Activated naive CD4-positive, alpha-beta T cell (primary cell): ENCODE measurements around the gene TBL1X.
"Not testable (repeated sequence)": the region's sequence is repeated elsewhere in the genome, so short reads cannot be mapped to it uniquely, and the experiment has no call there.

Source experiments
- DNase-seq, 4 experiments: peaks; one replicate each; lab custom pipeline; 2025; lab: John Stamatoyannopoulos, UW

TBL1X gene

DNA sequence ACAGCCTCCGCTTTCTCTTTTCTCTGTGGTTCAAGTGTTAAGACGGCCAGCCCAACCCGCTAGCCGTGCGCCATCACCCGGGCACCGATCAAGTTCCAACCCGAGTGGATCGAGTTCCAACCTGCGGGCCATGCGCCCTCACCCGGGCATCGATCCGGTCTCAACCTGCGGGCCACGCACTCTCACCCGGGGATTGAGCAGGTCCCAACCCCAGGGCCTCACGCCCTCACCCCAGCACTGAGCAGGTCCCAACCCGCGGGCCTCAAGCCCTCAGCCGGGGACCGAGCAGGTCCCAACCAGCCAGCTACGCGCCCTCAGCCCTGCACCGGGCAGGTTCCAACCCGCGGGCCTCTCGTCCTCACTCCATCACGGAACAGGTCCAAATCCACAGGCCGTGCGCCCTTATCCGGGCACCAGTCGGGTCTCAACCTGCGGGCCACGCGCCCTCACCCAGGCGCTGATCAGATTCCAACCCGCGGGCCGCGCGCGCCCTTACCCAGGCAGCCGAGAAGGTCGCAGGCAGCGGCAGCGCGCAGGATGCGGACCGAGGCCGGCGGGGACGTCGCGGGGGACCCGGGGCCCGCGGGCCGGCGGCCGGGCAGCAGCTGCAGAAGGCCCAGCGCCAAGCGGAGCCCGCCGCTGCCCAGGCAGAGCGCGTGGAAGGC lies 300.3 kb downstream of the TBL1X start:
- no peak for DNase-seq

DNA sequence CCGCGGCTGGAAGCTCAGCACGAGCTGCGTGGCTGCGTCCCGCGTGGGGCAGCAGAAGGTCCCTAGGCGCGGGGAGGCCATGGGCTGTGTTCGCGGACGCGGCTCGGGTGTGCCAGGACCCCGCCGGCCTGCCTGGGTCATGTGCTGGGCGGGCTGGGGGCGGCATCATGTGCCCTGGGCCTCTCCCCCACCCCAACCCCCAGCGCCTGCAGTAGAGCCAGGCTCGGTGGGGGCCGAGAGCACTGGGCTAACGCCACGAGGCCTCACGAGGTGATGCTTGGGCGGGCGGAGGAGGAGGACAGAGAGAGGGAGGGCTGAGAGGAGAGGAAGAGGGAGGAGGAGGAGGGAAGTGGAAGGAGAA lies 300.9 kb downstream of the TBL1X start, which contains the start of gene GPR143:
TSS of gene GPR143 (minus strand) at position 111 of the 361 bp plus-strand sequence. CDS start at position 81, 30 bp downstream.
- no peak for DNase-seq

DNA sequence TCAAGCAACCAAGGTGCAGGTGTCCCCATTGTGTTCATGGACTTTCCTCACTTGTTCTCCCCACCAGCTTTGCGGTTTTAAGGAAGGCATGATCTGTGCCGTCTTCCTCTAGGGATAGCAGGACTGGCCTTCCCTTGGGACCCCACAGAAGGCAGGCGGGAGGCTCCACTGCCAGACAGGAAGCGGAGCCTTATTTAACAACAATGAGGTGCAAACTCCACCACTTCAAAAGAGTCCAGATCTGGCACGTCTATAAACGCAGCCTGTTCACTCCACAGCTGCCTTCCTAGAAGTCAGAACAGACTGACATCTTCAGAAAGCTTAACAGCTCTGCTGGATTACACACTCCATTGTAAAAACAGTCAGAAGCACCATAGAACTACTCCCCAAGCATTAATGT lies 302.5 kb downstream of the TBL1X start:
- DNase-seq: no peak

DNA sequence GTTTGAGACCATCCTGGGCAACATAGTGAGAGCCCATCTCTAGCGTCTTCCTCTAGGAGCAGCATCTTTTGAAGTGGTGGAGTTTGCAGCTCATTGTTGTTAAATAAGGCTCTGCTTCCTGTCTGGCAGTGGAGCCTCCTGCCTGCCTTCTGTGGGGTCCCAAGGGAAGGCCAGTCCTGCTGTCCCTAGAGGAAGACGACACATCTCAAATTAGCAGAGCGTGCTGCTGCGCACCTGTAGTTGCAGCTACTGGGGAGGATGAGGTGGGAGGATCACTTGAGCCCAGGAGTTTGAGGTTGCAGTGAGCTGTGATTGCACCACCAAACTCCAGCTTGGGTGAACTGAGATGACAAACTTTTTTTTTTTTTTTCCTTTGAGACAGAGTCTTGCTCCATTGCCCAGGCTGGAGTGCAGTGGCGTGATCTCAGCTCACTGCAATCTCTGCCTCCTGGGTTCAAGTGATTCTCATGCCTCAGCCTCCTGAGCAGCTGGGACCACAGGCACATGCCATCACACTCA lies 303.5 kb downstream of the TBL1X start:
- DNase-seq: not testable (repeated sequence)

DNA sequence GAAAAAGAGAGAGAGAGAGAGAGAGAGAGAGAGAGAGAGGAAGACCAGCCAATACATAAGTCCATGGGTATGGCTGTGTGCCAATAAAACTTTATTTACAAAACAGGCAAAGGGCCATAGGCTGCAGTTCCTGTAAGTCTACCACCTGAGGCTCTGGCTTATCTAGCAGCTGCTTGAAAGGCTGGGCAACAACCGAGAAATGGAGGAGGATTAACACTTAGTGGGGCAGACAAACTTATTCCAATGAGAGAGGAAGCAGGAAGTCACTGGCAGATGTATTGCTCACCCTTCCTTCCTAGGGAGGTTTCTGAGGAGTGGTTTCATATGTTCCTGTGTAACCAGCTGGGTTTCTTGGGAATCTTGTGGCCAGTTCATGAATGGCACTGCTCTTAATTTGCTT lies 305.5 kb downstream of the TBL1X start:
- DNase-seq: no peak

DNA sequence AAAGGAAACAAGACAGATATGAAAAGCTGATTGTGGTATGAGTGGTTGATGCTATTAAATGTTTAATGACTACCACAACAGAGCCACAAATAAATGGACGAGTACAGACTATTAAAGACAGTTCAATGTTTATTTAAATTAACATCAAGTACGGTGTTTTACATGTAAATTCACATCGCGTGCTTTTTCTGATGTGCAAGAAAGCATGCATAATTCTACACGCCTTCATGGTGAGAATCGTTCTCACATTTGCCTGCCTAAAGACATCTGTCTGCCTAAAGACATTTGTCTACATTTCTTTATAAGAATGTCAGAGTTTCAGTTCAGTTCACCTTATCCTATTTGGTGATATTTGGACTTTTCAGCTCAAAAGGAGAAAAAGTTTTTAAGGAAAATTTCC lies 308.1 kb downstream of the TBL1X start:
- no peak for DNase-seq

DNA sequence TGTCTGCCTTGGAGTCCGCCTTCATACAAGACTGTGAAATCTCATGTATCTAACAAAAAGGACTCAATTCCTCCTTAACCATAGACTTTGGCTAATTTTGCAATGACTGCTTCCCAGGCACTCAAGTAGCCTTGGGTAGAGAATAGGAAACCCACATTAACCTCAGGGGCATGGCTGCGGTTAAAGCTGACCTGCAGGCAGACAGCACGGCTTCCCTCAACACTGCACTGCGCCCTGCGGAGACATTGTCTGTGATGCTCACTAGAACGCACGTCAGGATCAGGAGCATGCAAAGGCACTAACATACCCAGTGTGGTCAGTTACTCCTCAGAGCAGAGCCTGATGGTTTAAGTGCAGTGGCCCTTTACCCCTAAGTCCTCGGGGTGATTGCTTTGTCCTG lies 311.1 kb downstream of the TBL1X start:
- DNase-seq: no peak

DNA sequence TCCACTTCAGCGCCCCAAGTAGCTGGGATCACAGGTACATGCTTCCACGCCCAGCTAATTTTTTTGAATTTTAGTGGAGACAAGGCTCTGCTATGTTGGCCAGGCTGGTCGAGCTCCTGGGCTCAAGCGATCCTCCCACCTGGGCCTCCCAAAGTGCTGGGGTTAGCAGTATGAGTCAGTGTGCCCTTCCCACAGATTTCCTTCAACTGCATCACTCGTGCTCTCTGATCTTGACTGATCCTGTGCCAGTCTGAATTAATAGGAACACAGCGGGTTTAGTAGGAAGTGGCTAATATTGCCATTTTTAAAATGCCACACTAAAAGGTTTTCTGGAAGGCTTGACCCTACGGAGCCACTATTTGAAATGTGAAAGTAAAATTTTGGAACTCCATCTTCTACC lies 317.1 kb downstream of the TBL1X start:
- DNase-seq: no peak

DNA sequence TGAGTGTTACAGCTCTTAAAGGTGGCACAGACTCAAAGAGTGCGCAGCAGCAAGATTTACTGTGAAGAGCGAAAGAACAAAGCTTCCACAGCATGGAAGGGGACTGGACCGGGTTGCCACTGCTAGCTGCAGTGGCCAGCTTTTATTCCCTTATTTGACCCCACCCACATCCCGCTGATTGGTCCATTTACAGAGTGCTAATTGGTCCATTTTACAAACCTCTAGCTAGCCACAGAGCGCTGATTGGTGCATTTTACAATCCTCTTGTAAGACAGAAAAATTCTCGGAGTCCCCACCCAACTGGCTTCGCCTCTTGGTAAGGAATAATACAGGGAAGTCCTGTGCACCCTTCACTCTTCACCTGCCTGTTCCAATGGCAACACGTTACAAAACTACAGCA lies 319.5 kb downstream of the TBL1X start:
- no peak for DNase-seq

DNA sequence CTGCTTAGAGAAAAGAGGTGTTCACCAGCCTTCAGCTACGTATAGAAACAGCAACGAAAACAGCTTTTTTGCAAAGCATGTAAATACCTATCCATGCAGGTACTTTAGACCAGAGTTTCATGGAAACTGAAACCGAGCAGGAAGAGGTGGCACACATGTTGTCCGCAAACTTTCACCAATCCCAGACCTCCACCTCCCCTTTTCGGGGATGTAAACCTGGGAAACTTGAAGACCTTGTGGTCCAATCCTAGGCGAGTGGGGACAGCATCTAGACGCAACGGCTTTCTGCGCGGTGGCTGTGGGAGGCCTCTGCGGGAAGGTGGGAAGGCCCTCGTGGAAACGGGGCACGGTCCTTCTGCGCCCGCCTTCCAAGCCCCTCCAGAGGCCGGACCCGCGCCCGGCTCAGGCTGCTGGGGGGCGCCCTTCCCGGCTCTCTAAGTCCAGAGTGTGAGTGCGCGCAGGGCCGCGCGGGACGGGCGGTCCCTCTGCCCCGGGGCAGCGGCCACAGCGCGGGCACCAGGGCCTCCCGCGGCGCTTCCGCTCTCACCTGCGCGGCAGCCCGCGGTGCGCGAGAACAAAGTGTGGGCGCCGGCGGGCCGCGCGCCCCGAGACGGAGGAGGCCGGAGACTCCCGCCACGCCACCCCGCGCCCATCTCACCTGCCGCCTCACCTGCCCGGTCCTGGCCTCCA lies 320.5 kb downstream of the TBL1X start:
- DNase-seq: no peak

DNA sequence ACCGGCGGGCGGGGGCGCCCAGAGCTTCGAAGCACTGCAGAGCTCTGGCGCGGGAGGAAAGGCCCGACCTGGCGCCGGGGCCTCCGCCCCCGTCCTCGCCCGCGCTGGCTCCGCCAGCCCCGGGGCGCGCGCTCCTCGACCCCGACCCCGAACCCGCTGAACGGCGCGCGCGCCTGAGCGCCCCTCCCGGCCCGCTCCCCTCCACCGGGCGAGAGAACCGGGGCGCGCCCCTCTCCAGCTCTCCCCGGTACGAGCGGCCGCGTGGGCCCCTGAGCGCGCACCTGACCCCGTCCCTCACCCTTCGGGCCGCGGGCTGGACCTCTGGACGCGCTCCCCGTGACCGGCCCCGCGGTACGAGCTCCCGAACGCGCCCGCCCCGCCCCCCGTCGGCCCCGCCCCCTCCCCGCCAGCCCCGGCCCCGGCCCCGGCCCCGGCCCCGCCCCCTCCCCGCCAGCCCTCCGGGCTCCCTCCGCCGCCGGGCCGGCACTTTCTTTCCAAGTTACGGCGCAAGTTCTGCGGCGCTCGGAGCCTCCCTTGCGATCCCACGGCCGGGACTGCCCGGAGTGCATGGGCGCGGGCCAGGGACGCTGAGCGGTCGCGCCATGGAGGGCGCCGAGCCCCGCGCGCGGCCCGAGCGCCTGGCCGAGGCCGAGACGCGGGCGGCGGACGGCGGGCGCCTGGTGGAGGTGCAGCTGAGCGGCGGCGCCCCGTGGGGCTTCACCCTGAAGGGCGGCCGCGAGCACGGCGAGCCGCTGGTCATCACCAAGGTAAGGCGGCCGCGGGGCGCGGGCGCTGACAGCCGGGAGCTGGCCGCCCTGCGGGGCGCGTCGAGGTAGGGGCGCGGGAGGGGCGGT lies 321.3 kb downstream of the TBL1X start, which contains the start of gene SHROOM2:
TSS of gene SHROOM2 (plus strand) at position 486 of the 854 bp plus-strand sequence. CDS start at position 603, 117 bp downstream.
- DNase-seq: no peak

DNA sequence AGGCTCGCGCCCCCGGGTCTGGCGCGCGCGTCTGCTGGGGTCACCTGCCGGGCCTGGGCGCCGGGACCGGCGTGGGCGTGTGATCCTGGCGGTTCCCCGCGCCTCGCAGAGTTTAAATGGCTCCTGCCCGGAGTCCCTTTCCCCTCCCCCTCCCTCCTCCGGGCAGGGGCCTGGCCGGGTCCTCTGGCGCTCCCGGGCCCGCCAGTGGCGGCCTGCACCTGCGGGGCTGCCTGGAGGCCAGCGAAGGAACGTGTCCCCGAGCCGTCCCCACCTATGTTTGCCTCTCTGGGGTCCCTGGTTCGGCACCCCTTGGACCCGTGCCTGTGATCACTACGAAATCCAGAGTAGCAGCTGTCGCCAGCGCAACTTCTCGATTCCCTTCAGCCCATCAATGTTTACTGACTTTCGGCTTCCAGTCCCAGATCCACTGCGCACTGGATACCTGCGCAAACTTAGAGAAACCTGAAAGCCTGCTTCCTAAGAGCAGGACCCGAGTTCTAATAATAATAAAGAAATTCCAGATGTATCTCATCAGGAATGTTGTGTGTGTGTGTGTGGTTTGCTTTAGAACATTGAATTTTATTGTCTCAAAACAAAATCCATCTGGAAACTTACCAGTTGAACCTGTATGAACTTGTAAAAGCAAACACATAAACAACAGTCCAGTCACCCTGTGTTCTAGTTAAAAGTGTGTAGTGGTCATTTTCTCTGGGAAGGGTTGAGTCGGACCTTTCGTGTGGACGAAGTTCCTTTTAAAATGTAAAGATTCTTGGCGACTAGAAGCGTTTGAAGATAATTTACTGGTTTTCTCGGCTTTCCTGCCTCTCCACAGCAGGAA lies 322.2 kb downstream of the TBL1X start:
- no peak for DNase-seq

DNA sequence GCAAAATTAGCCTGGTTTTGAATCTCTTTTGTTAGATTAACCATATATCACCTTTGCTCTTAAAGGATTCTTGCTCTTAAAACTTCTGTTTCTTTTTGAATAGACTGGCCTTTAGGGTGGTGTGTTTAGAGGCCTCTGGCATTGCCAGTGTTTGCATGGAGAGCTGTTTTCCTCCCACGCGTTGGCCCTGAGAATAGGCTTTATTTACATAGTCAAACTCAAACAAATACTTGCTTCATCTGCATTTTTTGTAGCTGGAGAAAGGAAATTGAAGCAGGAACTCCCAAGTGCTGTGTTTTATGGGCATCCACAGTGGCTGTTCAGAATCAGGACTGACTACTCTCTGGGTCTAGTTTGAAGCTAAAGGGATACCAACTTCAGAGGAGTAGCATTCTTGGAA lies 324.1 kb downstream of the TBL1X start:
- no peak for DNase-seq

DNA sequence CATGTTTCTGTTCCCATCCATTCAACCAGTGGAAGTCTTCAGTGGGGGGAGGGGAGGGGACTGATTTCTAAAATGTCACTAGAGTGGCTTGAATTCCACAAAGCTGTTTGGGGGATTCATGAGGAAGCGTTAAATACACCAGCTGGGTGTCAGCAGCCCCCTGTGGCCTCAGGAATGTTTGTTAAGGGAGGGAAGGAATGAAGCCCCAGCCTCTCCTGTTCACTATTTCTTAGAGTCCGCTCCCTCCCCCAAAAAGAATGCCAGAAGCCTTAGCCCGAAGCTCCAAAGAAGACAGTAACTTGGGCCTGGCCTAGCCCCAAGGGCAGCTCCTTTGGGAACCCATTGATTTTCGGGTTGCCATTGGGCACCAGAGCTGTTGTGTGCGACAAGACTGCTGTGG lies 324.7 kb downstream of the TBL1X start:
- no peak for DNase-seq
